H9 (cell line): ENCODE measurements around the gene TNXB. TPM values are rescaled to one million over a fixed set of nuclear protein-coding genes. Genes with fewer than 3 reads are reported as not detected.

Experiments
- DNase-seq: peaks from one replicate; pipeline ENCODE4 v3.0.0-alpha.2; 2017
- H2AFZ ChIP-seq: one replicate; pipeline ENCODE4 v1.6.1; 2013; ENCODE audit warnings: mild to moderate bottlenecking, low read length, control low read depth, moderate library complexity
- H2AK5ac ChIP-seq: 2 replicates; pipeline ENCODE4 v1.6.1; 2013; ENCODE audit warnings: low read length, control low read depth, mixed read lengths; ENCODE audit not compliant: insufficient read length
- H2BK120ac ChIP-seq: one replicate; pipeline ENCODE4 v1.6.1; 2013; ENCODE audit warnings: low read depth, mild to moderate bottlenecking, low read length, control low read depth, inconsistent platforms; ENCODE audit not compliant: poor library complexity, severe bottlenecking
- H2BK12ac ChIP-seq: 2 replicates; pipeline ENCODE4 v1.6.1; 2013; ENCODE audit warnings: low read length, control low read depth, mixed read lengths, low read depth; ENCODE audit not compliant: insufficient read length
- H2BK15ac ChIP-seq: 2 replicates; pipeline ENCODE4 v1.6.1; 2013; ENCODE audit warnings: low read depth, low read length, control low read depth
- H2BK20ac ChIP-seq: one replicate; pipeline ENCODE4 v1.6.1; 2013; ENCODE audit warnings: low read depth, mild to moderate bottlenecking, low read length, control low read depth, inconsistent platforms; ENCODE audit not compliant: poor library complexity, severe bottlenecking
- H2BK5ac ChIP-seq: 2 replicates; pipeline ENCODE4 v1.6.1; 2013; ENCODE audit warnings: low read length, control low read depth, mixed read lengths; ENCODE audit not compliant: insufficient read length
- H3K14ac ChIP-seq: 2 replicates; pipeline ENCODE4 v1.6.1; 2013; ENCODE audit warnings: low read length, control low read depth; ENCODE audit not compliant: insufficient read depth
- H3K18ac ChIP-seq: 2 replicates; pipeline ENCODE4 v1.6.1; 2013; ENCODE audit warnings: low read depth, mild to moderate bottlenecking, mixed read lengths, low read length, control low read depth; ENCODE audit not compliant: insufficient read length
- H3K23ac ChIP-seq: 2 replicates; pipeline ENCODE4 v1.6.1; 2013; ENCODE audit warnings: low read length, control low read depth, mixed read lengths, low read depth; ENCODE audit not compliant: insufficient read length
- H3K23me2 ChIP-seq: 2 replicates; pipeline ENCODE4 v1.6.1; 2013; ENCODE audit warnings: low read depth, mild to moderate bottlenecking, mixed read lengths, low read length, control low read depth; ENCODE audit not compliant: insufficient read length, poor library complexity, severe bottlenecking
- H3K27ac ChIP-seq: 2 replicates; pipeline ENCODE4 v1.5.1; 2013; ENCODE audit warnings: low read length, control low read depth, mixed read lengths, low read depth; ENCODE audit not compliant: insufficient read length
- H3K27me3 ChIP-seq: 2 replicates; pipeline ENCODE4 v1.6.1; 2013; ENCODE audit warnings: low read length, control low read depth, inconsistent platforms; ENCODE audit not compliant: insufficient read depth
- H3K4ac ChIP-seq: 2 replicates; pipeline ENCODE4 v1.6.1; 2013; ENCODE audit warnings: low read depth, mild to moderate bottlenecking, control low read depth, inconsistent platforms, low read length, moderate library complexity
- H3K4me1 ChIP-seq: 2 replicates; pipeline ENCODE4 v1.6.1; 2013; ENCODE audit warnings: low read length, control low read depth, inconsistent platforms; ENCODE audit not compliant: insufficient read depth
- H3K4me2 ChIP-seq: 2 replicates; pipeline ENCODE4 v1.6.1; 2013; ENCODE audit warnings: low read length, control low read depth, mixed read lengths; ENCODE audit not compliant: insufficient read length, insufficient read depth
- H3K56ac ChIP-seq: 2 replicates; pipeline ENCODE4 v1.6.1; 2013; ENCODE audit warnings: low read depth, mild to moderate bottlenecking, mixed read lengths, low read length, control low read depth; ENCODE audit not compliant: insufficient read length
- H3K79me1 ChIP-seq: 2 replicates; pipeline ENCODE4 v1.6.1; 2013; ENCODE audit warnings: low read depth, mild to moderate bottlenecking, moderate library complexity, low read length, control low read depth, inconsistent platforms; ENCODE audit not compliant: insufficient read depth, poor library complexity, severe bottlenecking
- H3K79me2 ChIP-seq: 2 replicates; pipeline ENCODE4 v1.6.1; 2013; ENCODE audit warnings: low read length, control low read depth, inconsistent platforms; ENCODE audit not compliant: insufficient read depth
- H3K9ac ChIP-seq: 2 replicates; pipeline ENCODE4 v1.6.1; 2013; ENCODE audit warnings: low read length, control low read depth, mixed read lengths; ENCODE audit not compliant: insufficient read length; ENCODE audit errors: extremely low read depth
- H3K9me3 ChIP-seq: one replicate; pipeline ENCODE4 v1.6.1; 2013; ENCODE audit warnings: low read depth, low read length, inconsistent platforms; ENCODE audit not compliant: control insufficient read depth
- H3T11ph ChIP-seq: one replicate; pipeline ENCODE4 v1.6.1; 2013; ENCODE audit warnings: mild to moderate bottlenecking, low read length, control low read depth, inconsistent platforms
- H4K20me1 ChIP-seq: one replicate; pipeline ENCODE4 v1.6.1; 2013; ENCODE audit not compliant: control insufficient read depth, insufficient read length, insufficient read depth
- H4K5ac ChIP-seq: 2 replicates; pipeline ENCODE4 v1.6.1; 2013; ENCODE audit warnings: low read depth, mild to moderate bottlenecking, mixed read lengths, low read length, control low read depth; ENCODE audit not compliant: insufficient read length
- H4K8ac ChIP-seq: replicated peaks from 2 replicates; pipeline ENCODE4 v1.6.1; 2013; ENCODE audit warnings: low read length, control low read depth, mixed read lengths, low read depth; ENCODE audit not compliant: insufficient read length
- H4K91ac ChIP-seq: 2 replicates; pipeline ENCODE4 v1.6.1; 2013; ENCODE audit warnings: low read depth, mild to moderate bottlenecking, moderate library complexity, mixed read lengths, low read length, control low read depth; ENCODE audit not compliant: insufficient read length
- H3K27ac Mint-ChIP-seq, 3 experiments: 2 replicates in 2 of 3; 3 replicates in 1 of 3; pipeline ENCODE4 v1.8.0; 2020 to 2021; ENCODE audit warnings: mixed read lengths in 3 of 3, mild to moderate bottlenecking in 1 of 3, moderate library complexity in 1 of 3
- H3K27me3 Mint-ChIP-seq: 2 replicates; pipeline ENCODE4 v1.8.0; 2021; ENCODE audit warnings: low read depth, mild to moderate bottlenecking, moderate library complexity, mixed read lengths
- H3K36me3 Mint-ChIP-seq, 3 experiments: 2 replicates in 2 of 3; 3 replicates in 1 of 3; pipeline ENCODE4 v1.8.0; 2020 to 2021; ENCODE audit warnings: low read depth in 3 of 3, mixed read lengths in 3 of 3; ENCODE audit not compliant: insufficient read depth in 1 of 3
- H3K4me1 Mint-ChIP-seq, 2 experiments: 2 replicates each; pipeline ENCODE4 v1.8.0; 2020; ENCODE audit warnings: mixed read lengths in 2 of 2
- H3K4me3 Mint-ChIP-seq, 2 experiments: 2 replicates in 1 of 2; 3 replicates in 1 of 2; pipeline ENCODE4 v1.8.0; 2020 to 2021; ENCODE audit warnings: mild to moderate bottlenecking in 2 of 2, mixed read lengths in 2 of 2, moderate library complexity in 1 of 2
- H3K9me3 Mint-ChIP-seq, 2 experiments: 2 replicates in 1 of 2; 3 replicates in 1 of 2; pipeline ENCODE4 v1.8.0; 2020; ENCODE audit warnings: mild to moderate bottlenecking in 2 of 2, mixed read lengths in 2 of 2, moderate library complexity in 1 of 2
- CTCF ChIP-seq: fragments of 200-600 bp; sonication (generic); conservative IDR thresholded peaks from 3 replicates; pipeline ENCODE4 v1.8.0; 2021; ENCODE audit warnings: antibody characterized with exemption, mild to moderate bottlenecking
- WGBS: extraction: QIAGEN DNeasy Blood & Tissue Kit; methylation state at CpG from one replicate; pipeline ENCODE4 v1.1.7; 2013; ENCODE audit warnings: missing lambda C conversion rate, low lambda C conversion rate, mixed read lengths; ENCODE audit not compliant: insufficient read length; ENCODE audit errors: extremely low coverage; 5-methylcytosine and 5-hydroxymethylcytosine counted together
- total RNA-seq: library from RNA; stranded (reverse); gene quantifications from 2 replicates; pipeline ENCODE4 v1.2.1, GENCODE V29; 2021

The TNXB gene
- total RNA-seq, 1 experiment from 2014 or later: 5.0 TPM

- H3K18ac ChIP-seq: no peak overlapping the region
Observed at GRCh38 chr6:32079566-32080290, 29.4 kb downstream of the TNXB start.

More at GRCh38 chr6:32079566-32080290, 29.4 kb downstream of the TNXB start:
- no peak overlapping the region for H2AK5ac ChIP-seq
- no peaks in the 10 kb centered on the region; a peak in 1 of 7 replicates for H3K36me3 Mint-ChIP-seq
- H3K14ac ChIP-seq: no peak overlapping the region; the same call in 1 of the 2 replicates
- no peak overlapping the region for H3K4ac ChIP-seq
- H3K4me3 Mint-ChIP-seq: no peak overlapping the region; a peak in 1 of 5 replicates
- no peaks in the 10 kb centered on the region for H3K9me3 Mint-ChIP-seq
- H3K23ac ChIP-seq: no peak overlapping the region
- no peaks in the 10 kb centered on the region for H3K4me1 ChIP-seq
- H3K27ac Mint-ChIP-seq: no peak overlapping the region; a peak in 1 of 7 replicates
- no peak overlapping the region for H2AFZ ChIP-seq
- WGBS: no CpG with 5 or more reads among the region's 7 CpGs
- no peak overlapping the region for H3K4me2 ChIP-seq
- TF ChIP-seq CTCF: no peak
- no peaks in the 10 kb centered on the region for H3K9me3 ChIP-seq
- no peaks in the 10 kb centered on the region for H3K27me3 ChIP-seq
- H3T11ph ChIP-seq: no peak overlapping the region
- no peak overlapping the region for H3K27ac ChIP-seq
- no peak overlapping the region for H2BK5ac ChIP-seq
- no peaks in the 10 kb centered on the region for H3K23me2 ChIP-seq
- H3K56ac ChIP-seq: no peak overlapping the region
- no peaks in the 10 kb centered on the region for H4K20me1 ChIP-seq
- no peak overlapping the region for H4K91ac ChIP-seq
- H3K79me2 ChIP-seq: no peaks in the 10 kb centered on the region
- H4K5ac ChIP-seq: no peak overlapping the region
- no peak overlapping the region for H2BK20ac ChIP-seq
- no peak overlapping the region; the same call in 1 of the 2 replicates for H2BK15ac ChIP-seq
- peaks cover 9% of the 10 kb centered on the region for H3K27me3 Mint-ChIP-seq
- no peak overlapping the region for H2BK120ac ChIP-seq
- no peak overlapping the region for H4K8ac ChIP-seq
- H3K4me1 Mint-ChIP-seq: 0 out of 4 replicates have a peak, but pooled peaks cover 0 to 2% of the 10 kb centered on the region in 2 experiments
- no peak overlapping the region for H3K9ac ChIP-seq
- DNase-seq: no peak
- no peaks in the 10 kb centered on the region for H3K79me1 ChIP-seq
- H2BK12ac ChIP-seq: no peak overlapping the region
